ENCODE results near the gene CCL23.
"Not testable (repeated sequence)": the region's sequence is repeated elsewhere in the genome, so short reads cannot be mapped to it uniquely, and the experiment has no call there.

CCL23 gene

DNA sequence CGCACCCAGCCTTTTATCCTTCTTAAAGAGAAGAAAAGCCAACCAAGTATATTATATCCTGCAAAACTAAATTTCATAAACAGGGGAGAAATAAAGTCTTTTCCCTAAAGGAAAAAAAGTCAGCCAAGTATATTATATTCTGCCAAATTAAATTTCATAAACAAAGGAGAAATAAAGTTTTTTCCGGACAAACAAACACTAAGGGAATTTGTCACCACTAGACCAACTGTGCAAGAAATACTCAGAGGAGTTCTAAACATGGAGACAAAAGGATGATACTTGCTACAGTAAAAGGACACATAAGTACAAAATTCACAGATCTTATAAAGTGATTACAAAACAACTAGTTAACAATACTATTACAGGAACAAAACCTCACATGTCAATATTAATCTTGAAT is 31.9 kb upstream of the CCL23 start:
- no peaks in the 10 kb centered on the region for H3K36me3 ChIP-seq (ENCODE audit: insufficient read depth, low read length)
- TF ChIP-seq FOXP2 (optimal IDR thresholded peaks at IDR 0.05; ENCODE audit: control extremely low read depth, extremely low read length, insufficient read depth) (no peak), EZH2 (IDR thresholded peaks at IDR 0.05) (no peak)
- DNase-seq (ENCODE audit: low read depth, low spot score), result no peak

DNA sequence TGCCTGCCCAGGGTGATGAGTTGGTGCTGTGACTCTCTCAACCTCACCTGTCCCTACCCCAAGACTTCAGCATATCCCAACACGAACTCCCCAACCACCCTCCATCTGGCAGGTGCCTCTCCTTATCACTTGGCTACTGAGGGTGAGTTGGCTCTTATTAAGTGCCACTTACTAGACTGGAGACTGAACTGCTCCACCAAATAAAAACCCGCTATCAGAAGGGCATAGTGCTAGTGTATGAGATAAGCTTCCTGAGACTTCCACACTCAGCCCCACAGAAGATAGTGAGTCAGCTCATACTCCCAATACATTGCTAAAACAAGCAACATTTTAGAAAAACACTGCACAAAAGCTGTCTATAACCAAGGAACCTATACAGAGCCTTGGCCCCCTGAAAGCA is 30.3 kb upstream of the CCL23 start:
- no peak overlapping the region for H3K4me3 ChIP-seq
- no peak overlapping the region for H3K27ac ChIP-seq
- TF ChIP-seq POLR2AphosphoS5 (IDR thresholded peaks at IDR 0.05; ENCODE audit: borderline replicate concordance, low read depth, low read length) (no peak), EZH2 (IDR thresholded peaks at IDR 0.05) (no peak), FOXP2 (optimal IDR thresholded peaks at IDR 0.05; ENCODE audit: control extremely low read depth, extremely low read length, insufficient read depth) (no peak)
- H3K36me3 ChIP-seq (ENCODE audit: insufficient read depth, low read length), result no peaks in the 10 kb centered on the region
- H3K9ac ChIP-seq (ENCODE audit: insufficient read length), result no peak overlapping the region
- no peak for DNase-seq (ENCODE audit: low read depth, low spot score)
- H3K9me3 ChIP-seq (ENCODE audit: low read depth, low read length), result no peaks in the 10 kb centered on the region

More for the DNA sequence above, 31.9 kb upstream of the CCL23 start:
- H3K27ac ChIP-seq, result no peak overlapping the region
- no peak overlapping the region for H3K9ac ChIP-seq (ENCODE audit: insufficient read length)
- no peak overlapping the region for H3K4me3 ChIP-seq
- no peaks in the 10 kb centered on the region for H3K9me3 ChIP-seq (ENCODE audit: low read depth, low read length)

DNA sequence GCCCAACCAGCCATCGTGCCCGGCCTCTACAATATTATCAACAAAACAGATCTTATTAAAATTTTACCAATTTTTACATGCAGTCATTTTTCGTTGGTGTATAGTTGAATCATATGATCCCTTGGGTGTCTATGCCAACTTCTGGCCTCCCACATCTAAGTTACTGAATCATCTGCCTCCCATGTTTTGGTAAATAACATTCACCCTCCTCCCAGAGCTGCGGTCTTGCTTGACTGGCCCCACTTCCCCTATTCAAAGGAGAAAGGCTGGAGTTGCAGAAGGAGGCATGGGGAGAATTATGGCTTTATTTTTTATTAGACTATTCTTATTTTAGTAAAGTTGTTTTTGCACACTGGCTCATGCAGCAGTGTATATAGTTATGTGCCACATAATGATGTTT is 18.5 kb upstream of the CCL23 start:
- no peak for TF ChIP-seq EZH2 (IDR thresholded peaks at IDR 0.05)
- TF ChIP-seq POLR2AphosphoS5 (IDR thresholded peaks at IDR 0.05; ENCODE audit: borderline replicate concordance, low read depth, low read length), result no peak
- TF ChIP-seq FOXP2 (optimal IDR thresholded peaks at IDR 0.05; ENCODE audit: control extremely low read depth, extremely low read length, insufficient read depth), result no peak
- no peak for DNase-seq (ENCODE audit: low read depth, low spot score)

GRCh38 chr17:36034127-36034526 is 16.4 kb upstream of the CCL23 start:
- Histone ChIP-seq H3K27ac (no peak overlapping the region), H3K9me3 (ENCODE audit: low read depth, low read length) (no peaks in the 10 kb centered on the region), H3K36me3 (ENCODE audit: insufficient read depth, low read length) (no peaks in the 10 kb centered on the region), H3K9ac (ENCODE audit: insufficient read length) (no peak overlapping the region), H3K4me3 (no peak overlapping the region)
- no peak for DNase-seq (ENCODE audit: low read depth, low spot score)
- TF ChIP-seq FOXP2 (optimal IDR thresholded peaks at IDR 0.05; ENCODE audit: control extremely low read depth, extremely low read length, insufficient read depth) (no peak), POLR2AphosphoS5 (IDR thresholded peaks at IDR 0.05; ENCODE audit: borderline replicate concordance, low read depth, low read length) (no peak), EZH2 (IDR thresholded peaks at IDR 0.05) (no peak)

More for the DNA sequence above, 18.5 kb upstream of the CCL23 start:
- no peak overlapping the region for H3K9ac ChIP-seq (ENCODE audit: insufficient read length)
- no peak overlapping the region for H3K27ac ChIP-seq
- H3K36me3 ChIP-seq (ENCODE audit: insufficient read depth, low read length), result no peaks in the 10 kb centered on the region
- H3K9me3 ChIP-seq (ENCODE audit: low read depth, low read length), result no peaks in the 10 kb centered on the region
- no peak overlapping the region for H3K4me3 ChIP-seq

- no peak overlapping the region for H3K9ac ChIP-seq (ENCODE audit: insufficient read length)
- H3K9me3 ChIP-seq (ENCODE audit: low read depth, low read length), result no peaks in the 10 kb centered on the region
- H3K27ac ChIP-seq, result no peak overlapping the region
- DNase-seq (ENCODE audit: low read depth, low spot score), result no peak
- no peak overlapping the region for H3K4me3 ChIP-seq
- H3K36me3 ChIP-seq (ENCODE audit: insufficient read depth, low read length), result no peaks in the 10 kb centered on the region
- TF ChIP-seq FOXP2 (optimal IDR thresholded peaks at IDR 0.05; ENCODE audit: control extremely low read depth, extremely low read length, insufficient read depth), result no peak
- TF ChIP-seq POLR2AphosphoS5 (IDR thresholded peaks at IDR 0.05; ENCODE audit: borderline replicate concordance, low read depth, low read length), result no peak
- TF ChIP-seq EZH2 (IDR thresholded peaks at IDR 0.05), result no peak
Measured at GRCh38 chr17:36030956-36031355, 13.2 kb upstream of the CCL23 start.

DNA sequence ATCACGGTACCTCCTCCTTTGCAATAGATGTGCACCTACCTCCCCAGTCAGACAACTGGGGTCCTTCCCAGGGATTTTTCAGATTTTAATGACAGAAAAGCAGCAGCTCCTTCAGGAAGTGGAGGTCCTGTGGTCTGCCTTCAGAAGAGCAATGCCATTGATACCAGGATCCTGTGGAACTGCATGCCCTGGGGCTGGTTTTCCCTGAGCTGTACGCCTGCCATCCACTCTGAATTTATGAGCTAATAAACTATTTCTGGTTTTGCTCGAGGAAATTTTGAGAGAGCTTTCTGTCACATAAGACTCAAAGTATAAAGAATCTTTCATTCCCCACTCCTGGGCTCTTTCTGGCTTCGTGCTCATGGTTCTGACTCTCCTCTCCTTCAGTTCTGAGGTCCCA is 10.0 kb upstream of the CCL23 start:
- TF ChIP-seq POLR2AphosphoS5 (IDR thresholded peaks at IDR 0.05; ENCODE audit: borderline replicate concordance, low read depth, low read length) (no peak), EZH2 (IDR thresholded peaks at IDR 0.05) (no peak), FOXP2 (optimal IDR thresholded peaks at IDR 0.05; ENCODE audit: control extremely low read depth, extremely low read length, insufficient read depth) (no peak)
- no peak overlapping the region for H3K9ac ChIP-seq (ENCODE audit: insufficient read length)
- H3K36me3 ChIP-seq (ENCODE audit: insufficient read depth, low read length), result no peaks in the 10 kb centered on the region
- H3K4me3 ChIP-seq, result no peak overlapping the region
- DNase-seq (ENCODE audit: low read depth, low spot score), result peak; percentile 18
- H3K9me3 ChIP-seq (ENCODE audit: low read depth, low read length), result no peaks in the 10 kb centered on the region
- no peak overlapping the region for H3K27ac ChIP-seq

DNA sequence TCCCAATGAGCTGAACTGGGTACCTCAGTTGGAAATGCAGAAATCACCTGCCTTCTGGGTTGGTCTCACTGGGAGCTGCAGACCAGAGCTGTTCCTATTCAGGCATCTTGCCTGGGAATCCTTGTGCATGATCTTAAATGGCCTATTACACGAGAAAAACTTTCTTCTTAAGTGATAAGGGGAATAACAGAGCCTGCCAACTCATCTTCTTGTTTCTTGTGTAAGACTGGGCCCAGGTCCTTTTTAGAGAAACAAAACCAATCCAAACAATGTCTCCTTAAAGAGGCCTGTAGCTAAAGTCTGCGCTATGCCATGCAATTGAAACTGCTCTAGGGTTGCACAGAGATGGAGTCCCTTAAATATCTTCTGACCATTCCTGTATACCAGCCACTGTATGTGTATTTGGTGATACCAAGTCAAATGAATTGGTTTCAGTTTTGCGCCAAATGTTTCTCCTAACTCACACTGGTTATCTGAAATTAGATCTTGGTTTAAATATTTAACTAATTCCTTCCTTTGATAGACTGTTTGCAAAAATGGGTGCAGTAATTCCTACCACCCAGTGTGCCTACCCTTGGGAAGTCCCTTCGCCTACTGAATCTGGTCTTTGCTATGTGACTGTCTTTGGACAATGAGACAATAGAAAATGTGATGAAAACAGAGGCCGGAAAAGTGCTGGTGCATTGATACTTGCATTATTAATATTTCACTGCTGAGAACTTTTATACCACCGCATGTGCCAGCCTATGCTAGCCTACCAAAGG is 6.5 kb upstream of the CCL23 start:
- Histone ChIP-seq H3K36me3 (ENCODE audit: insufficient read depth, low read length) (no peaks in the 10 kb centered on the region), H3K9me3 (ENCODE audit: low read depth, low read length) (no peaks in the 10 kb centered on the region), H3K9ac (ENCODE audit: insufficient read length) (no peak overlapping the region), H3K27ac (no peak overlapping the region), H3K4me3 (no peak overlapping the region)
- TF ChIP-seq FOXP2 (optimal IDR thresholded peaks at IDR 0.05; ENCODE audit: control extremely low read depth, extremely low read length, insufficient read depth), result no peak
- DNase-seq (ENCODE audit: low read depth, low spot score), result no peak

DNA sequence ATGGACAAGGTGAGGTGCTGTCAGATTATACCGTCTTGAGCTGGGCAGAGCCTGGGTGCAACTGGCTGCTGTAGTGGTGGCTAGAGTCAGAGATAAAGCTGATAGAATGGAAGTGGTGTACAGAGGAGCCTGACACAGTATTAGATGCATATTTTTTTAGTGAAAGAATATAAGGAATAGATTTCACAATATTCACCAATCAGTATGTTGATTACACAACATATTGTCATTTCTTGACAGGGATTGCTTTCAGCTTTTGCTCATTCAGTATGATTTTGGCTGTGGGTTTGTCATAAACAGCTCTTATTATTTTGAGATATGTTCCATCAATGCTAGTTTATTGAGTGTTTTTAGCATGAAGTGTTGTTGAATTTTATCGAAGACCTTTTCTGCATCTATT is 1.7 kb upstream of the CCL23 start:
- DNase-seq (ENCODE audit: low read depth, low spot score), result no peak
- Histone ChIP-seq H3K27ac (no peak overlapping the region), H3K4me3 (no peak overlapping the region), H3K36me3 (ENCODE audit: insufficient read depth, low read length) (no peaks in the 10 kb centered on the region), H3K9me3 (ENCODE audit: low read depth, low read length) (no peaks in the 10 kb centered on the region), H3K9ac (ENCODE audit: insufficient read length) (no peak overlapping the region)
- TF ChIP-seq POLR2AphosphoS5 (IDR thresholded peaks at IDR 0.05; ENCODE audit: borderline replicate concordance, low read depth, low read length), result no peak
- TF ChIP-seq FOXP2 (optimal IDR thresholded peaks at IDR 0.05; ENCODE audit: control extremely low read depth, extremely low read length, insufficient read depth), result no peak
- TF ChIP-seq EZH2 (IDR thresholded peaks at IDR 0.05), result no peak

DNA sequence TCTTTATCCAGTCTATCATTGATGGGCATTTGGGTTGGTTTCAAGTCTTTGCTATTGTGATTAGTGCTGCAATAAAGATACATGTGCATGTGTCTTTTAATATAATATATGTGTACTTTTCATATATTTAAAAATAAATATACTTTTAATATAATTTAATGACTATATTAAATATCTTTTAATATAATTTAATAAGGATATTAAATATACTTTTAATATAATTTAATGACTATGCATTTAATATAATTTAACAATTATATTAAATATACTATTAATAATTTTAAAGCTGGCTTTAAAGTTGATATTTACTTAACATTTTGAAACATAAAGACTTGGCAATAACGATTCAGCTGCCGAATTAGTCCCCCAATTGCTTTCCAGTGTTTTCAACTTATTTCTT is 1.2 kb downstream of the CCL23 start:
- TF ChIP-seq POLR2AphosphoS5 (IDR thresholded peaks at IDR 0.05; ENCODE audit: borderline replicate concordance, low read depth, low read length) (no peak), EZH2 (IDR thresholded peaks at IDR 0.05) (no peak), FOXP2 (optimal IDR thresholded peaks at IDR 0.05; ENCODE audit: control extremely low read depth, extremely low read length, insufficient read depth) (no peak)
- H3K9ac ChIP-seq (ENCODE audit: insufficient read length), result no peak overlapping the region
- no peaks in the 10 kb centered on the region for H3K9me3 ChIP-seq (ENCODE audit: low read depth, low read length)

GRCh38 chr17:36015895-36016294 is 1.9 kb downstream of the CCL23 start:
- DNase-seq (ENCODE audit: low read depth, low spot score); H3K27ac ChIP-seq; H3K36me3 ChIP-seq (ENCODE audit: insufficient read depth, low read length); H3K4me3 ChIP-seq; H3K9ac ChIP-seq (ENCODE audit: insufficient read length); H3K9me3 ChIP-seq (ENCODE audit: low read depth, low read length): not testable (repeated sequence)

More for the DNA sequence above, 1.2 kb downstream of the CCL23 start:
- Histone ChIP-seq H3K27ac (no peak overlapping the region), H3K36me3 (ENCODE audit: insufficient read depth, low read length) (no peaks in the 10 kb centered on the region), H3K4me3 (no peak overlapping the region)
- no peak for DNase-seq (ENCODE audit: low read depth, low spot score)
